ENCODE measurements around the gene FBN2.

GRCh38 chr5:128405159-128405558 is 132.9 kb downstream of the FBN2 start:
- no peak for TF ChIP-seq CTCF (IDR thresholded peaks at IDR 0.05; ENCODE audit: poor library complexity, severe bottlenecking)
- no peak for TF ChIP-seq EZH2 (IDR thresholded peaks at IDR 0.05; ENCODE audit: borderline replicate concordance, insufficient read depth, low read length, poor library complexity, severe bottlenecking)
- no peak for TF ChIP-seq TAF1 (IDR thresholded peaks at IDR 0.05; ENCODE audit: low read depth)
- no peak for TF ChIP-seq MXI1 (conservative IDR thresholded peaks at IDR 0.05; ENCODE audit: poor library complexity, severe bottlenecking)
